ENCODE measurements around the gene ATOX1. TPM values are rescaled to one million over a fixed set of nuclear protein-coding genes. Genes with fewer than 3 reads are reported as not detected.

The ATOX1 gene
- total RNA-seq, 1 donor from 2014 or later, result 65.4 TPM

GRCh38 chr5:151751593-151751992, 6.8 kb downstream of the ATOX1 start:
- no peak for DNase-seq
- intact Hi-C loops (cut with micrococcal nuclease), result no loop called here
- H3K4me1 ChIP-seq, result peaks cover 8% of the 10 kb centered on the region

GRCh38 chr5:151751091-151751490, 7.3 kb downstream of the ATOX1 start:
- peaks cover 13% of the 10 kb centered on the region for H3K36me3 ChIP-seq
- no peaks in the 10 kb centered on the region for H3K9me3 ChIP-seq (replicated peaks)
- no peak for DNase-seq
- H3K27me3 ChIP-seq (ENCODE audit: low read depth), result no peaks in the 10 kb centered on the region
- no peak for TF ChIP-seq CTCF (IDR thresholded peaks at IDR 0.05; ENCODE audit: borderline replicate concordance)
- intact Hi-C loops (cut with micrococcal nuclease), result no loop called here
- H3K4me1 ChIP-seq, result peaks cover 8% of the 10 kb centered on the region
- H3K27ac ChIP-seq (replicated peaks), result no peak overlapping the region
- no peak overlapping the region for H3K4me3 ChIP-seq

More at GRCh38 chr5:151751593-151751992, 6.8 kb downstream of the ATOX1 start:
- Histone ChIP-seq H3K9me3 (replicated peaks) (no peaks in the 10 kb centered on the region), H3K36me3 (peaks cover 13% of the 10 kb centered on the region), H3K27me3 (ENCODE audit: low read depth) (no peaks in the 10 kb centered on the region), H3K27ac (replicated peaks) (no peak overlapping the region), H3K4me3 (no peak overlapping the region)
- TF ChIP-seq CTCF (IDR thresholded peaks at IDR 0.05; ENCODE audit: borderline replicate concordance), result no peak

- Histone ChIP-seq H3K27me3 (ENCODE audit: low read depth) (no peaks in the 10 kb centered on the region), H3K27ac (replicated peaks) (peak overlapping the region; percentile 1), H3K9me3 (replicated peaks) (no peaks in the 10 kb centered on the region), H3K4me3 (no peak overlapping the region), H3K36me3 (peaks cover 13% of the 10 kb centered on the region), H3K4me1 (peaks cover 18% of the 10 kb centered on the region)
- no peak for DNase-seq
- TF ChIP-seq CTCF (IDR thresholded peaks at IDR 0.05; ENCODE audit: borderline replicate concordance), result no peak
- intact Hi-C loops (cut with micrococcal nuclease), result no loop called here
Observed at GRCh38 chr5:151750121-151750520, 8.3 kb downstream of the ATOX1 start.

- H3K9me3 ChIP-seq (replicated peaks), result no peaks in the 10 kb centered on the region
- intact Hi-C loops (cut with micrococcal nuclease), result loop anchor here (10.0 kb wide), 1 partner anchor 300 kb away; the partner anchor contains the start of gene SLC36A1
- no peaks in the 10 kb centered on the region for H3K27me3 ChIP-seq (ENCODE audit: low read depth)
- peak; percentile 52 for DNase-seq
- H3K36me3 ChIP-seq, result peaks cover 8% of the 10 kb centered on the region
- peaks cover 37% of the 10 kb centered on the region for H3K4me1 ChIP-seq
- peak overlapping the region; percentile 75 for H3K27ac ChIP-seq (replicated peaks)
- H3K4me3 ChIP-seq, result no peak overlapping the region
- TF ChIP-seq CTCF (IDR thresholded peaks at IDR 0.05; ENCODE audit: borderline replicate concordance), result peak; percentile 9
Observed at GRCh38 chr5:151745071-151745705, 13.2 kb downstream of the ATOX1 start.

GRCh38 chr5:151743530-151743929, 14.9 kb downstream of the ATOX1 start:
- no peak overlapping the region for H3K4me3 ChIP-seq
- no peak for DNase-seq
- H3K27ac ChIP-seq (replicated peaks), result no peak overlapping the region
- TF ChIP-seq CTCF (IDR thresholded peaks at IDR 0.05; ENCODE audit: borderline replicate concordance), result no peak
- H3K9me3 ChIP-seq (replicated peaks), result no peaks in the 10 kb centered on the region
- H3K4me1 ChIP-seq, result peaks cover 46% of the 10 kb centered on the region
- intact Hi-C loops (cut with micrococcal nuclease), result loop anchor here (5.0 to 10.0 kb wide), 2 partner anchors 81 to 299 kb away; partner anchors contain the start of gene SLC36A1
- no peaks in the 10 kb centered on the region for H3K27me3 ChIP-seq (ENCODE audit: low read depth)
- peaks cover 8% of the 10 kb centered on the region for H3K36me3 ChIP-seq
